Omental fat pad (tissue), 4 donors: Measurements from ENCODE around the gene DLG5. TPM values are rescaled to one million over a fixed set of nuclear protein-coding genes. Genes with fewer than 3 reads are reported as not detected.

ENCODE experiments used
- ATAC-seq: fragments of 150-250 bp; one replicate; pipeline ENCODE4 v1.9.1; 2016; ENCODE audit warnings: mild to moderate bottlenecking, moderate library complexity; ENCODE audit not compliant: low FRiP score
- DNase-seq: peaks from one replicate; pipeline ENCODE4 v3.0.0-alpha.2; 2019; ENCODE audit warnings: low spot score
- CTCF ChIP-seq, 3 donors: fragments of 450-650 bp; IDR thresholded peaks; one replicate each; pipeline ENCODE4 v1.5.1; 2016 to 2017; ENCODE audit warnings: antibody characterized with exemption in 3 of 3, mild to moderate bottlenecking in 3 of 3, moderate library complexity in 2 of 3
- total RNA-seq, 4 donors: library from RNA; depleted of rRNA; stranded (reverse); fragments of >200 nt; gene quantifications; one replicate each; pipeline ENCODE4 v1.1.0, GENCODE V29; 2016

Gene DLG5
- total RNA-seq, 4 donors from 2014 or later: 28.1 to 42.7 (median 38.3) TPM

- ATAC-seq (no peak), DNase-seq (no peak)
- no peak for TF ChIP-seq CTCF (IDR thresholded peaks at IDR 0.05)
Observed at GRCh38 chr10:77799352-77799751, 127.2 kb downstream of the DLG5 start.

- DNase-seq (no peak), ATAC-seq (no peak)
- TF ChIP-seq CTCF (IDR thresholded peaks at IDR 0.05): no peak
Observed at GRCh38 chr10:77798940-77799339, 127.6 kb downstream of the DLG5 start.

GRCh38 chr10:77796311-77796915 lies 130.1 kb downstream of the DLG5 start:
- TF ChIP-seq CTCF (IDR thresholded peaks at IDR 0.05): no peak
- no peak for DNase-seq
- no peak for ATAC-seq

- no peak for ATAC-seq
- no peak for DNase-seq
- TF ChIP-seq CTCF (IDR thresholded peaks at IDR 0.05): no peak
Observed at GRCh38 chr10:77795426-77796055, 131.0 kb downstream of the DLG5 start.

GRCh38 chr10:77794256-77795142 lies 132.1 kb downstream of the DLG5 start:
- DNase-seq (no peak), ATAC-seq (no peak)
- no peak for TF ChIP-seq CTCF (IDR thresholded peaks at IDR 0.05)

GRCh38 chr10:77793831-77794230 lies 132.7 kb downstream of the DLG5 start:
- no peak for DNase-seq
- ATAC-seq: no peak
- TF ChIP-seq CTCF (IDR thresholded peaks at IDR 0.05): no peak
